BLaER1 treated with 17β-estradiol and CSF1 and Interleukin-3, amounts not matched to agents 10 nM and 100 nM (cell line): ENCODE results near the gene ABCB9.

Source experiments
- H3K27ac ChIP-seq, 11 experiments: shearing (Covaris generic); formaldehyde crosslinking; 2 replicates each; pipeline ENCODE4 v1.8.1; 2022
- H3K27me3 ChIP-seq, 11 experiments: shearing (Covaris generic); formaldehyde crosslinking; 2 replicates each; pipeline ENCODE4 v1.8.1; 2022
- H3K36me3 ChIP-seq, 11 experiments: shearing (Covaris generic); formaldehyde crosslinking; 2 replicates each; pipeline ENCODE4 v1.8.1; 2022
- H3K4me1 ChIP-seq, 10 experiments: shearing (Covaris generic); formaldehyde crosslinking; 2 replicates each; pipeline ENCODE4 v1.8.1; 2022
- H3K4me2 ChIP-seq, 11 experiments: shearing (Covaris generic); formaldehyde crosslinking; 2 replicates each; pipeline ENCODE4 v1.8.1; 2022
- H3K4me3 ChIP-seq, 10 experiments: shearing (Covaris generic); formaldehyde crosslinking; 2 replicates each; pipeline ENCODE4 v1.8.1; 2022
- H3K9ac ChIP-seq, 11 experiments: shearing (Covaris generic); formaldehyde crosslinking; 2 replicates each; pipeline ENCODE4 v1.8.1; 2022
- H3K9me3 ChIP-seq, 11 experiments: shearing (Covaris generic); formaldehyde crosslinking; replicated peaks in 1 of 11; 2 replicates each; pipeline ENCODE4 v1.8.1; 2022
- H4K20me1 ChIP-seq, 11 experiments: shearing (Covaris generic); formaldehyde crosslinking; 2 replicates each; pipeline ENCODE4 v1.8.1; 2022
- Cebpa-rat ChIP-seq, 11 experiments: shearing (Covaris generic); IDR thresholded peaks; 2 replicates each; pipeline ENCODE4 v1.8.1; 2022

Gene ABCB9

GRCh38 chr12:122977153-122977552, 10.9 kb upstream of the ABCB9 start:
- Histone ChIP-seq H3K36me3 (peaks cover 3 to 37% (median 32%) of the 10 kb centered on the region in 11 experiments; a peak in 19 of 22 replicates), H3K4me2 (peak overlapping the region in 10 of 11 experiments; percentile 93 to 100 (median 97); a peak in 13 of 22 replicates), H3K27ac (peak overlapping the region in 3 of 11 experiments; percentile 94 to 100 (median 100); a peak in 3 of 22 replicates), H3K4me1 (peaks cover 47 to 63% (median 59%) of the 10 kb centered on the region in 10 experiments), H3K9ac (peak overlapping the region; percentile 5 to 100 (median 97); a peak in 17 of 22 replicates), H3K4me3 (0 out of 20 replicates have a peak overlapping the region, but pooled peaks of 1 of the 10 experiments have one; percentile 90), H3K9me3 (no peaks in the 10 kb centered on the region), H3K27me3 (no peaks in the 10 kb centered on the region), H4K20me1 (peaks cover 7 to 26% (median 12%) of the 10 kb centered on the region in 11 experiments; a peak in 20 of 22 replicates)
- no peak for TF ChIP-seq Cebpa-rat (IDR thresholded peaks at IDR 0.05)

GRCh38 chr12:122976648-122976975, 10.3 kb upstream of the ABCB9 start:
- Histone ChIP-seq H3K27ac (peak overlapping the region in 10 of 11 experiments; percentile 94 to 100 (median 99); a peak in 17 of 22 replicates), H3K9me3 (no peaks in the 10 kb centered on the region), H3K9ac (peak overlapping the region; percentile 94 to 100 (median 98)), H3K27me3 (no peaks in the 10 kb centered on the region), H3K4me3 (peak overlapping the region; percentile 75 to 96 (median 86); a peak in 13 of 20 replicates), H4K20me1 (peaks cover 1 to 20% (median 7%) of the 10 kb centered on the region in 11 experiments; a peak in 19 of 22 replicates), H3K4me2 (peak overlapping the region; percentile 92 to 100 (median 97)), H3K4me1 (peaks cover 42 to 59% (median 54%) of the 10 kb centered on the region in 10 experiments), H3K36me3 (peaks cover 0 to 31% (median 26%) of the 10 kb centered on the region in 11 experiments; a peak in 18 of 22 replicates)
- no peak for TF ChIP-seq Cebpa-rat (IDR thresholded peaks at IDR 0.05)

- no peaks in the 10 kb centered on the region for H3K9me3 ChIP-seq
- peaks cover 41 to 56% (median 51%) of the 10 kb centered on the region in 10 experiments for H3K4me1 ChIP-seq
- H3K27ac ChIP-seq = peak overlapping the region; percentile 94 to 100 (median 99); a peak in 21 of 22 replicates
- no peaks in the 10 kb centered on the region for H3K27me3 ChIP-seq
- TF ChIP-seq Cebpa-rat (IDR thresholded peaks at IDR 0.05) = no peak
- peak overlapping the region; percentile 75 to 96 (median 86) for H3K4me3 ChIP-seq
- H3K36me3 ChIP-seq = peaks cover 0 to 31% (median 24%) of the 10 kb centered on the region in 11 experiments; a peak in 17 of 22 replicates
- peak overlapping the region; percentile 94 to 100 (median 98) for H3K9ac ChIP-seq
- H4K20me1 ChIP-seq = peaks cover 0 to 16% (median 1%) of the 10 kb centered on the region in 11 experiments; a peak in 10 of 22 replicates
- peak overlapping the region; percentile 92 to 100 (median 97) for H3K4me2 ChIP-seq
Measured at GRCh38 chr12:122975790-122976647, 9.8 kb upstream of the ABCB9 start.

- peak within 1 kb of the TSS; percentile 75 to 96 (median 86) for H3K4me3 ChIP-seq
- H3K9me3 ChIP-seq = no peaks in the 10 kb centered on the region
- no peaks in the 10 kb centered on the region for H3K27me3 ChIP-seq
- TF ChIP-seq Cebpa-rat (IDR thresholded peaks at IDR 0.05) = no peak
- peak within 1 kb of the TSS; percentile 94 to 100 (median 99) for H3K27ac ChIP-seq
- peaks cover 41 to 56% (median 51%) of the 10 kb centered on the region in 10 experiments for H3K4me1 ChIP-seq
- H4K20me1 ChIP-seq = peaks cover 0 to 16% (median 0%) of the 10 kb centered on the region in 11 experiments; a peak in 5 of 22 replicates
- peaks cover 0 to 31% (median 24%) of the 10 kb centered on the region in 11 experiments; a peak in 17 of 22 replicates for H3K36me3 ChIP-seq
- peak within 1 kb of the TSS; percentile 94 to 100 (median 98) for H3K9ac ChIP-seq
- peak within 1 kb of the TSS; percentile 92 to 100 (median 97) for H3K4me2 ChIP-seq
Measured at GRCh38 chr12:122974892-122975789, 8.9 kb upstream of the ABCB9 start, which contains the start of gene OGFOD2. OGFOD2 (plus strand) TSS chr12:122975244; CDS start chr12:122975252, 8 bp downstream.

GRCh38 chr12:122974274-122974891, 8.1 kb upstream of the ABCB9 start:
- H3K9me3 ChIP-seq = no peaks in the 10 kb centered on the region
- no peak for TF ChIP-seq Cebpa-rat (IDR thresholded peaks at IDR 0.05)
- peak overlapping the region; percentile 87 to 100 (median 97) for H3K4me2 ChIP-seq
- H3K27ac ChIP-seq = peak overlapping the region; percentile 94 to 100 (median 99)
- peak overlapping the region; percentile 75 to 96 (median 86) for H3K4me3 ChIP-seq
- peaks cover 0 to 31% (median 24%) of the 10 kb centered on the region in 11 experiments; a peak in 17 of 22 replicates for H3K36me3 ChIP-seq
- no peaks in the 10 kb centered on the region for H3K27me3 ChIP-seq
- H3K4me1 ChIP-seq = peaks cover 34 to 49% (median 43%) of the 10 kb centered on the region in 10 experiments
- H4K20me1 ChIP-seq = peaks cover 0 to 16% (median 0%) of the 10 kb centered on the region in 11 experiments; a peak in 5 of 22 replicates
- H3K9ac ChIP-seq = peak overlapping the region; percentile 94 to 100 (median 98)

GRCh38 chr12:122969676-122970075, 3.4 kb upstream of the ABCB9 start:
- Histone ChIP-seq H3K4me2 (no peak overlapping the region), H3K27ac (no peak overlapping the region), H3K9ac (no peak overlapping the region), H3K4me1 (peaks cover 19 to 26% (median 21%) of the 10 kb centered on the region in 10 experiments), H4K20me1 (peaks cover 0 to 13% (median 0%) of the 10 kb centered on the region in 11 experiments; a peak in 5 of 22 replicates), H3K9me3 (no peaks in the 10 kb centered on the region), H3K27me3 (no peaks in the 10 kb centered on the region), H3K36me3 (no peaks in the 10 kb centered on the region), H3K4me3 (no peak overlapping the region)
- TF ChIP-seq Cebpa-rat (IDR thresholded peaks at IDR 0.05) = no peak

- peaks cover 0 to 24% (median 5%) of the 10 kb centered on the region in 11 experiments; a peak in 5 of 22 replicates for H4K20me1 ChIP-seq
- peaks cover 18 to 35% (median 29%) of the 10 kb centered on the region in 10 experiments for H3K4me1 ChIP-seq
- no peak for TF ChIP-seq Cebpa-rat (IDR thresholded peaks at IDR 0.05)
- H3K27me3 ChIP-seq = no peaks in the 10 kb centered on the region
- no peak overlapping the region for H3K9ac ChIP-seq
- H3K4me3 ChIP-seq = no peak overlapping the region
- H3K36me3 ChIP-seq = no peaks in the 10 kb centered on the region
- no peak overlapping the region for H3K27ac ChIP-seq
- no peak overlapping the region for H3K4me2 ChIP-seq
- H3K9me3 ChIP-seq = no peaks in the 10 kb centered on the region
Measured at GRCh38 chr12:122968104-122968503, 1.8 kb upstream of the ABCB9 start.
